H54 (cell line): Measurements from ENCODE around the gene CADPS.

Source experiments
- DNase-seq: peaks from one replicate; pipeline ENCODE4 v3.0.0; 2011; ENCODE audit warnings: low spot score, mixed read lengths; ENCODE audit not compliant: insufficient read length
- FAIRE-seq: peaks from 3 replicates; lab custom pipeline; 2011; peaks lifted over from hg19 to GRCh38; lab: Jason Lieb, UNC
- POLR2A ChIP-seq: IDR thresholded peaks from 2 replicates; pipeline ENCODE4 v1.6.1; 2011; ENCODE audit warnings: low read depth, mild to moderate bottlenecking, low read length

Gene CADPS

GRCh38 chr3:62888180-62888579 lies 13.0 kb upstream of the CADPS start:
- TF ChIP-seq POLR2A, result no peak
- DNase-seq (no peak), FAIRE-seq (no peak)

- no peak for TF ChIP-seq POLR2A
- DNase-seq, result no peak
- no peak for FAIRE-seq
Measured at GRCh38 chr3:62885136-62885535, 9.9 kb upstream of the CADPS start.

- no peak for DNase-seq
- FAIRE-seq, result no peak
- TF ChIP-seq POLR2A, result no peak
Measured at GRCh38 chr3:62884096-62884870, 9.1 kb upstream of the CADPS start.

- TF ChIP-seq POLR2A, result no peak
- DNase-seq (no peak), FAIRE-seq (no peak)
Measured at GRCh38 chr3:62882676-62883200, 7.5 kb upstream of the CADPS start.

GRCh38 chr3:62876064-62876463 lies 848 bp upstream of the CADPS start:
- TF ChIP-seq POLR2A, result no peak
- DNase-seq, result no peak
- no peak for FAIRE-seq

- FAIRE-seq (no peak), DNase-seq (no peak)
- no peak for TF ChIP-seq POLR2A
Measured at GRCh38 chr3:62875558-62876002, 364 bp upstream of the CADPS start.

GRCh38 chr3:62873761-62874710 lies 1.2 kb downstream of the CADPS start:
- TF ChIP-seq POLR2A, result no peak
- FAIRE-seq, result no peak
- DNase-seq, result no peak

- DNase-seq (no peak), FAIRE-seq (no peak)
- no peak for TF ChIP-seq POLR2A
Measured at GRCh38 chr3:62873451-62873760, 1.8 kb downstream of the CADPS start.

GRCh38 chr3:62872318-62872717 lies 2.9 kb downstream of the CADPS start:
- FAIRE-seq (no peak), DNase-seq (no peak)
- no peak for TF ChIP-seq POLR2A

- peak; percentile 38 for DNase-seq
- peak; percentile 83 for FAIRE-seq
- no peak for TF ChIP-seq POLR2A
Measured at GRCh38 chr3:62870321-62870720, 4.9 kb downstream of the CADPS start.

GRCh38 chr3:62863648-62864047 lies 11.6 kb downstream of the CADPS start:
- no peak for FAIRE-seq
- no peak for TF ChIP-seq POLR2A
- no peak for DNase-seq

GRCh38 chr3:62859203-62859791 lies 15.9 kb downstream of the CADPS start:
- FAIRE-seq, result no peak

GRCh38 chr3:62845996-62846395 lies 29.2 kb downstream of the CADPS start:
- no peak for DNase-seq
- TF ChIP-seq POLR2A, result no peak
- no peak for FAIRE-seq

More at GRCh38 chr3:62859203-62859791, 15.9 kb downstream of the CADPS start:
- TF ChIP-seq POLR2A, result no peak
- no peak for DNase-seq

- no peak for TF ChIP-seq POLR2A
- FAIRE-seq, result no peak
Measured at GRCh38 chr3:62843508-62843907, 31.7 kb downstream of the CADPS start.

More at GRCh38 chr3:62843508-62843907, 31.7 kb downstream of the CADPS start:
- no peak for DNase-seq
